Tibial artery (tissue), 4 donors: Measurements from ENCODE around the gene ZSCAN30.

Experiments
- DNase-seq, 2 donors: peaks; one replicate each; pipeline ENCODE4 v3.0.0-alpha.2; 2019
- H3K27ac ChIP-seq, 2 donors: fragments of 200-600 bp; sonication (generic) in 1 of 2; 1 replicate in 1 of 2; 2 replicates in 1 of 2; pipeline ENCODE4 v1.5.1; 2018 to 2019; ENCODE audit warnings: mild to moderate bottlenecking in 1 of 2
- H3K27me3 ChIP-seq, 2 donors: fragments of 200-600 bp; sonication (generic) in 1 of 2; one replicate each; pipeline versions ENCODE4 v1.5.1 to v1.6.0; 2016 to 2019
- H3K36me3 ChIP-seq, 3 donors: fragments of 200-600 bp; sonication (generic) in 2 of 3; one replicate each; pipeline ENCODE4 v1.5.1; 2016 to 2019; ENCODE audit warnings: mild to moderate bottlenecking in 2 of 3
- H3K4me1 ChIP-seq, 4 donors: fragments of 200-600 bp; sonication (generic) in 2 of 4; 1 replicate in 3 of 4; 2 replicates in 1 of 4; pipeline ENCODE4 v1.5.1; 2016 to 2019
- H3K4me3 ChIP-seq, 2 donors: fragments of 200-600 bp; sonication (generic) in 1 of 2; 1 replicate in 1 of 2; 2 replicates in 1 of 2; pipeline ENCODE4 v1.5.1; 2018 to 2019; ENCODE audit warnings: mild to moderate bottlenecking in 2 of 2
- H3K9me3 ChIP-seq, 3 donors: fragments of 200-600 bp; sonication (generic) in 1 of 3; one replicate each; pipeline ENCODE4 v1.5.1; 2016 to 2019
- intact Hi-C: fragments of 100-400 bp; cut with DNase I; formaldehyde crosslinking; loops from one replicate; pipeline ENCODE4 v1.15.0; 2023; ENCODE audit warnings: low total_unique reads
- TF ChIP-seq, protein P1 (sequence below), 2 experiments: fragments of 200-600 bp in 1 of 2; fragments of 450-650 bp in 1 of 2; IDR thresholded peaks; one replicate each; pipeline ENCODE4 v1.5.1; 2017 to 2019; ENCODE audit warnings: antibody characterized with exemption in 2 of 2, mild to moderate bottlenecking in 1 of 2, moderate library complexity in 1 of 2

The ZSCAN30 gene

DNA sequence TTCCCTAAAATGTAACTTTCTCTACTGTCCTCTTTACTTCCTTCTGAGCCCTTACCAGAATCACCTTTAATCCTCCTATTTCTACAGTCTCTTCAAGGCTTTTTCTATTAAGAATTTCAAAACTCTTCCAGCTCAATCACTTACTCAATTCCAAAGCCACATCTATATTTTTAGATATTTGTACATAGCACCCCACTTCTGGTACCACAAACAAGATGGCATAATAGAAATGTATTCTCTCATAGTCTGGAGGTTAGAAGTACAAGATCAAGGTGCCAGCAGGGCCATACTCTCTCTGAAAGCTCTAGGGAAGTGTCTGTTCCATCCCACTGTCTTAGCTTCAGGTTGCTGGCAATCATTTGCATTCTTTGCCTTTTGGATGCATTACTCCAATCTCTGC, 11.1 kb downstream of the ZSCAN30 start:
- Histone ChIP-seq H3K9me3 (peaks cover 0 to 4% (median 0%) of the 10 kb centered on the region in 3 donors), H3K4me1 (no peaks in the 10 kb centered on the region), H3K36me3 (peaks cover 0 to 11% (median 6%) of the 10 kb centered on the region in 3 donors), H3K27me3 (no peaks in the 10 kb centered on the region), H3K4me3 (no peak overlapping the region), H3K27ac (no peak overlapping the region)
- TF ChIP-seq, protein P1, sequence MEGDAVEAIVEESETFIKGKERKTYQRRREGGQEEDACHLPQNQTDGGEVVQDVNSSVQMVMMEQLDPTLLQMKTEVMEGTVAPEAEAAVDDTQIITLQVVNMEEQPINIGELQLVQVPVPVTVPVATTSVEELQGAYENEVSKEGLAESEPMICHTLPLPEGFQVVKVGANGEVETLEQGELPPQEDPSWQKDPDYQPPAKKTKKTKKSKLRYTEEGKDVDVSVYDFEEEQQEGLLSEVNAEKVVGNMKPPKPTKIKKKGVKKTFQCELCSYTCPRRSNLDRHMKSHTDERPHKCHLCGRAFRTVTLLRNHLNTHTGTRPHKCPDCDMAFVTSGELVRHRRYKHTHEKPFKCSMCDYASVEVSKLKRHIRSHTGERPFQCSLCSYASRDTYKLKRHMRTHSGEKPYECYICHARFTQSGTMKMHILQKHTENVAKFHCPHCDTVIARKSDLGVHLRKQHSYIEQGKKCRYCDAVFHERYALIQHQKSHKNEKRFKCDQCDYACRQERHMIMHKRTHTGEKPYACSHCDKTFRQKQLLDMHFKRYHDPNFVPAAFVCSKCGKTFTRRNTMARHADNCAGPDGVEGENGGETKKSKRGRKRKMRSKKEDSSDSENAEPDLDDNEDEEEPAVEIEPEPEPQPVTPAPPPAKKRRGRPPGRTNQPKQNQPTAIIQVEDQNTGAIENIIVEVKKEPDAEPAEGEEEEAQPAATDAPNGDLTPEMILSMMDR (IDR thresholded peaks at IDR 0.05): no peak
- intact Hi-C loops: no loop called here
- no peak for DNase-seq

DNA sequence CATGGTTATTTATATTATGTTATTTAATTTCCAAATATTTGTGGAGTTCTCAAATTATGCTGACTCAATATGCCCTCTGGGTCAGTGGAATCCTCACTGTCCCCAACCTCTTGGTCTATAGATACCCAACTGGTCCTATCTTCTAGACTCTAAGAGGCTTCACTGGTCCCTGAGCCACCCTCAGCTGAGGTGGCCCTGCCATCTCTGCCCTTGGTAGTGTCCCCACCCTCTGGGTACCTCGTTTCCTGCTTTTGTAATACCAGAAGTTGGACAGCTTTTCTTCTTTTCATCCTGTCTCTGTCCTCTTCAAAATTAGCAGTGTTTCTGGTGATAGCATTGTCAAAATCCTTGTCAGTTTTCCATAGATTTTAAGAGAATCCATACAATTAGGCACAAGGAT, 11.9 kb downstream of the ZSCAN30 start:
- TF ChIP-seq, protein P1 (IDR thresholded peaks at IDR 0.05): no peak
- no peak overlapping the region for H3K4me3 ChIP-seq
- peaks cover 0 to 2% (median 0%) of the 10 kb centered on the region in 3 donors for H3K36me3 ChIP-seq
- DNase-seq: no peak
- H3K27ac ChIP-seq: no peak overlapping the region
- H3K9me3 ChIP-seq: peaks cover 0 to 4% (median 0%) of the 10 kb centered on the region in 3 donors
- no peaks in the 10 kb centered on the region for H3K4me1 ChIP-seq
- no peaks in the 10 kb centered on the region for H3K27me3 ChIP-seq
- intact Hi-C loops: no loop called here

DNA sequence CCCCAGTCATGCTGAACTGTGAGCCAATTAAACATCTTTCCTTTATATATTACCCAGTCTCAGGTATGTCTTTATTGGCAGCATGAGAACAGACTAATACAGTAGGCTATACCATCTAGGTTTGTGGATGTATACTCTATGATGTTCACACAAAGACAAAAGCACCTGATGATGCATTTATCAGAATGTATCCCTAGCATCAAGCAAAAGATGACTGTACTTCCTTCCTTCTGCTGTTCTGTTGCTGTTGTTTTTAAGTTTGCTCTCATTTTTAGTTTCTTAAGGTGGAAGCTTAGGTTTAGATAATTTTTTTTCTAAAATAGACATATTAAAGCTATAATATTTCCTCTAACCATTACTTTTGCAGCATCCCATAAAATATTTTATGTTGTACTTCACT, 12.4 kb downstream of the ZSCAN30 start:
- Histone ChIP-seq H3K27me3 (no peaks in the 10 kb centered on the region), H3K9me3 (peaks cover 0 to 4% (median 0%) of the 10 kb centered on the region in 3 donors), H3K4me1 (no peaks in the 10 kb centered on the region), H3K36me3 (no peaks in the 10 kb centered on the region), H3K4me3 (no peak overlapping the region), H3K27ac (no peak overlapping the region)
- TF ChIP-seq, protein P1 (IDR thresholded peaks at IDR 0.05): no peak
- intact Hi-C loops: no loop called here
- no peak for DNase-seq

DNA sequence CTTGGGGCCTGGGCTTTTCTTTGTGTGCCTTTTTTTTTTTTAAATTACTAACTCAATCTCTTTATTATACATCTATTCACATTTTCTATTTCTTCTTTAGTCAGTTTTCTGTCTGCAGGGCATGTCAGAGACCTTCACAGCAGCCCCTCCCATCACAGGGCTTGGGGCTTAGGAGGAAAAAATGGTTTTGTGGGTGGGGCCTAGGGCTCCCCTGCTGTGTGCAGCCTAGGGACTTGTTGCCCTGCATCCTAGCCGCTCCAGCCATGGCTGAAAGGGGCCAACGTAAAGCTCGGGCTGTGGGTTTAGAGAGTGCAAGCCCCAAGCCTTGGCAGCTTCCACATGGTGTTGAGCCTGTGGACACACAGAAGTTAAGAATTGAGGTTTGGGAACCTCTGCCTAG, 13.8 kb downstream of the ZSCAN30 start:
- intact Hi-C loops: no loop called here
- Histone ChIP-seq H3K27me3 (no peaks in the 10 kb centered on the region), H3K9me3 (peaks cover 0 to 4% (median 0%) of the 10 kb centered on the region in 3 donors), H3K4me3 (no peak overlapping the region), H3K27ac (no peak overlapping the region), H3K4me1 (no peaks in the 10 kb centered on the region), H3K36me3 (no peaks in the 10 kb centered on the region)
- no peak for DNase-seq
- TF ChIP-seq, protein P1 (IDR thresholded peaks at IDR 0.05): no peak

DNA sequence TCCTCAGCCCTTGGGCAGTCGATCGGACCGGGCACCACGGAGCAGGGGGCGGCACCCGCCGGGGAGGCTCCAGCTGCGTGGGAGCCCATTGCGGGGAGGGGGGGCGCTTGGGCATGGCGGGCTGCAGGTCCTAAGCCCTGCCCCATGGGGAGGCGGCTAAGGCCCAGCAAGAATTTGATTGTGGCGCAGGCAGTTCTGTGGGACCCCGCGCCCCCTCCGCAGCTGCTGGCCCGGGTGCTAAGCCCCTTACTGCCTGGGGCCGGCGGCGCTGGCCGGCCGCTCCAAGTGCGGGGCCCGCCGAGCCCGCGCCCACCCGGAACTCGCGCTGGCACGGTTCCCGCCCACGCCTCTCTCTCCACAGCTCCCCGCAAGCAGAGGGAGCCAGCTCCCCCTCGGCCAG, 18.4 kb downstream of the ZSCAN30 start:
- Histone ChIP-seq H3K4me3 (no peak overlapping the region), H3K27ac (no peak overlapping the region), H3K27me3 (no peaks in the 10 kb centered on the region), H3K4me1 (peaks cover 0 to 8% (median 6%) of the 10 kb centered on the region in 4 donors), H3K9me3 (no peaks in the 10 kb centered on the region), H3K36me3 (peaks cover 0 to 3% (median 0%) of the 10 kb centered on the region in 3 donors)
- intact Hi-C loops: no loop called here
- no peak for DNase-seq
- TF ChIP-seq, protein P1 (IDR thresholded peaks at IDR 0.05): no peak

DNA sequence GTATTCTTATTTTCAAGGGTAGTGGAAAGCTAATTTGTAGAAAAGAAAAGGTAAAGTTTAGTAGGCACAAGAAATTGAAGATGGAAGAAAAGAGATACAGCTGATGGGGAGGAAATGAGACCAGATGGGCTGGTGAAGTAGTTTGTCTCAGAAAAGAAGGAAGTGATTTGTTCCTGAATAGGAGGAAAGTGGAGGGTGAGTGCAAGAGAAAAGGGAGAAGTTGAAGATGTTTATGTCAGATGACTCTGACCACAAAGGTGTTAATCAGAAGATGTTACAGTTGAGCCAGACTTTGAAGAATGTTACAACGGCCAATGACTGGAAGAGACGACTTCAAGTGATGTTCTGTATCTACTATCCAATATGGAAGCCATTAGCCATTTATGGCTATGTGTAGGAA, 21.2 kb downstream of the ZSCAN30 start:
- H3K27ac ChIP-seq: no peak overlapping the region
- H3K9me3 ChIP-seq: no peaks in the 10 kb centered on the region
- intact Hi-C loops: no loop called here
- H3K27me3 ChIP-seq: no peaks in the 10 kb centered on the region
- TF ChIP-seq, protein P1 (IDR thresholded peaks at IDR 0.05): no peak
- H3K36me3 ChIP-seq: peaks cover 3 to 6% (median 4%) of the 10 kb centered on the region in 3 donors
- no peak for DNase-seq
- H3K4me1 ChIP-seq: peaks cover 0 to 10% (median 6%) of the 10 kb centered on the region in 4 donors
- H3K4me3 ChIP-seq: no peak overlapping the region
